ENCODE data around the gene DDX41.

DDX41 gene

GRCh38 chr5:177505075-177505474 lies 11.7 kb downstream of the DDX41 start:
- Histone ChIP-seq H3K27ac (no peak overlapping the region), H3K79me2 (ENCODE audit: insufficient read depth, low read depth) (no peaks in the 10 kb centered on the region), H3K4me1 (ENCODE audit: low read depth, poor library complexity, severe bottlenecking) (no peaks in the 10 kb centered on the region), H2AFZ (ENCODE audit: low read depth) (no peak overlapping the region), H4K20me1 (ENCODE audit: insufficient read depth) (no peaks in the 10 kb centered on the region), H3K36me3 (ENCODE audit: insufficient read depth) (no peaks in the 10 kb centered on the region), H3K9ac (no peak overlapping the region), H3K27me3 (ENCODE audit: insufficient read depth, low read depth) (no peaks in the 10 kb centered on the region), H3K4me3 (IDR thresholded peaks at IDR 0.05; ENCODE audit: insufficient read depth, low read depth, low read length) (no peak overlapping the region), H3K4me2 (no peak overlapping the region)
- TF ChIP-seq, protein P1, sequence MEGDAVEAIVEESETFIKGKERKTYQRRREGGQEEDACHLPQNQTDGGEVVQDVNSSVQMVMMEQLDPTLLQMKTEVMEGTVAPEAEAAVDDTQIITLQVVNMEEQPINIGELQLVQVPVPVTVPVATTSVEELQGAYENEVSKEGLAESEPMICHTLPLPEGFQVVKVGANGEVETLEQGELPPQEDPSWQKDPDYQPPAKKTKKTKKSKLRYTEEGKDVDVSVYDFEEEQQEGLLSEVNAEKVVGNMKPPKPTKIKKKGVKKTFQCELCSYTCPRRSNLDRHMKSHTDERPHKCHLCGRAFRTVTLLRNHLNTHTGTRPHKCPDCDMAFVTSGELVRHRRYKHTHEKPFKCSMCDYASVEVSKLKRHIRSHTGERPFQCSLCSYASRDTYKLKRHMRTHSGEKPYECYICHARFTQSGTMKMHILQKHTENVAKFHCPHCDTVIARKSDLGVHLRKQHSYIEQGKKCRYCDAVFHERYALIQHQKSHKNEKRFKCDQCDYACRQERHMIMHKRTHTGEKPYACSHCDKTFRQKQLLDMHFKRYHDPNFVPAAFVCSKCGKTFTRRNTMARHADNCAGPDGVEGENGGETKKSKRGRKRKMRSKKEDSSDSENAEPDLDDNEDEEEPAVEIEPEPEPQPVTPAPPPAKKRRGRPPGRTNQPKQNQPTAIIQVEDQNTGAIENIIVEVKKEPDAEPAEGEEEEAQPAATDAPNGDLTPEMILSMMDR (conservative IDR thresholded peaks at IDR 0.05; ENCODE audit: low read depth, low read length): no peak

DNA sequence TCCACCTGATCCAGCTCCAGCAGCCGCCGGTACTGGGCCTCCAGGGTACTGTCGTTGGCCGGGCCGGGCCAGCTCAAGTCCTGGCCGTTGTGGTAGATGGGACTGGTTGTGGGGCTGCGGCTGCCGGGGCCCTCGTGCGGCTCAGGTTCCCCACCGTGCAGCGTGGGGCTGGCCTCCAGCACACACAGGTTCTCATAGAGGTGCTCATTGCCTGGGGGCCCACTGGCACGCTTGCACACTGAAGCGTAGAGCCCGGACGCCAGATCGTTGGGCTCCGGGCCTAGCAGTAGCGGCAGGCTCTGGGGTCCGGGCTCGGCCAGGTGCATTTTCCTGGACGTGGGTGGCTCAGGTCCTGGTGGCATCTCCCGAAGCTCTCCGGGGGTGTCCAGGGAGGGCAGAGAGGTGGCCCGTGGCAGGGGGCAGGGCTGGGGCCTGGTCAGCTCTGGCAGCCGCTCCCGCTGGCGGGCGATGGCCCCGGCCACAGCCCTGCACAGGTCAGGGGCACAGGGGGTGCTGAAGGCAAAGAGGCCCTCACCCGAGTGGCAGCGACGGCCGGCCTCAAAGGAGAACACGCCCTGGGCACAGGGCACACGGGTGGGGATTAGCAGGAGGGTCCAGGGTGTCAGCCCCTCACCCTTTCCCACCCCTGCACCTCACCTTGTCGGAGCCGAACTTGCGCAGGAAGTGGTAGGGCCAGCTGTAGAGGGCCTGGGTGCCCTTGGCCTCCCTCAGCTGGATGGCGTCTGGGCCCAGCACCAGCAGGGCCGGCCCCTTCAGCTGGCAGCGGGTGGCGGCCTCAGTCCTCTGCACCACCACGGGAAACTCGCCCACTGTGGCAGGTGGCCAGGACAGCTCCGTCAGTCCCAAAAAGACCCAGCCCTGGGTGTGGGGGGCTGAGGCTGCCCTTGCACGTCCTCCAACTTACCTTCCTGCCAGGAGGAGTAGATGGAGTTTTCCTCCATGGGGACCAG lies 12.4 kb downstream of the DDX41 start:
- Histone ChIP-seq H3K27me3 (ENCODE audit: insufficient read depth, low read depth) (no peaks in the 10 kb centered on the region), H3K27ac (no peak overlapping the region), H4K20me1 (ENCODE audit: insufficient read depth) (no peaks in the 10 kb centered on the region), H3K4me1 (ENCODE audit: low read depth, poor library complexity, severe bottlenecking) (no peaks in the 10 kb centered on the region), H3K4me3 (IDR thresholded peaks at IDR 0.05; ENCODE audit: insufficient read depth, low read depth, low read length) (no peak overlapping the region), H3K9ac (no peak overlapping the region), H3K79me2 (ENCODE audit: insufficient read depth, low read depth) (no peaks in the 10 kb centered on the region), H2AFZ (ENCODE audit: low read depth) (no peak overlapping the region), H3K4me2 (no peak overlapping the region), H3K36me3 (ENCODE audit: insufficient read depth) (no peaks in the 10 kb centered on the region)
- TF ChIP-seq, protein P1 (conservative IDR thresholded peaks at IDR 0.05; ENCODE audit: low read depth, low read length): no peak

- no peaks in the 10 kb centered on the region for H3K36me3 ChIP-seq (ENCODE audit: insufficient read depth)
- TF ChIP-seq, protein P1 (conservative IDR thresholded peaks at IDR 0.05; ENCODE audit: low read depth, low read length): no peak
- H3K4me3 ChIP-seq (IDR thresholded peaks at IDR 0.05; ENCODE audit: insufficient read depth, low read depth, low read length): no peak overlapping the region
- no peak overlapping the region for H2AFZ ChIP-seq (ENCODE audit: low read depth)
- no peak overlapping the region for H3K9ac ChIP-seq
- H3K4me2 ChIP-seq: no peak overlapping the region
- no peaks in the 10 kb centered on the region for H3K27me3 ChIP-seq (ENCODE audit: insufficient read depth, low read depth)
- H3K4me1 ChIP-seq (ENCODE audit: low read depth, poor library complexity, severe bottlenecking): no peaks in the 10 kb centered on the region
- no peak overlapping the region for H3K27ac ChIP-seq
- no peaks in the 10 kb centered on the region for H4K20me1 ChIP-seq (ENCODE audit: insufficient read depth)
- H3K79me2 ChIP-seq (ENCODE audit: insufficient read depth, low read depth): no peaks in the 10 kb centered on the region
These were observed 13.2 kb downstream of the DDX41 start for GRCh38 chr5:177503351-177504085.

- TF ChIP-seq, protein P1 (conservative IDR thresholded peaks at IDR 0.05; ENCODE audit: low read depth, low read length): no peak
- Histone ChIP-seq H3K36me3 (ENCODE audit: insufficient read depth) (no peaks in the 10 kb centered on the region), H3K4me1 (ENCODE audit: low read depth, poor library complexity, severe bottlenecking) (no peaks in the 10 kb centered on the region), H3K27me3 (ENCODE audit: insufficient read depth, low read depth) (no peaks in the 10 kb centered on the region), H3K4me2 (no peak overlapping the region), H3K4me3 (IDR thresholded peaks at IDR 0.05; ENCODE audit: insufficient read depth, low read depth, low read length) (no peak overlapping the region), H3K27ac (no peak overlapping the region), H3K9ac (no peak overlapping the region), H2AFZ (ENCODE audit: low read depth) (no peak overlapping the region), H4K20me1 (ENCODE audit: insufficient read depth) (no peaks in the 10 kb centered on the region), H3K79me2 (ENCODE audit: insufficient read depth, low read depth) (no peaks in the 10 kb centered on the region)
These were observed 13.9 kb downstream of the DDX41 start for GRCh38 chr5:177502886-177503285.
